ENCODE results near the gene IER3. TPM values are rescaled to one million over a fixed set of nuclear protein-coding genes. Genes with fewer than 3 reads are reported as not detected.

Gene IER3
- total RNA-seq, 2 donors from 2014 or later: 102 to 136 TPM

DNA sequence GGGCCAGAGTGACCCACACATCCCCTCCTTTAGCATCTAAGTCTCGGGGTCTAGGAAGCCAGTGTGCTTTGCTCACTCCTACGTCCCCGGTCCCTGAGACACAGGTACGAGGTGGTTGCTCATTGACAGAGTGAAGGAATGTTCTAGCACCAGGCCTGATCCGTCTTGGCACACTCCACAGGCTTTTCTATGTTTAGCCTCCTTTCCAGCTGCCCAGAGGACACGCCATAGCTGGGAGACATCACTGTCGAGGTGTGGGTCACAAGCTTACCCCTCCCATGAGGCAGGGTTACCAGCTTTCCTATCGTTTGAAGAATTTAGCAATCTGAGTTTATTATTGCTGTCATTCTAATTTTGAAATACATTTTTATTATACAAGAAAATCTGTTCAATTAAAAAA is 30.4 kb upstream of the IER3 start:
- H3K27me3 Mint-ChIP-seq (ENCODE audit: insufficient read depth): no peaks in the 10 kb centered on the region

GRCh38 chr6:30770592-30770991 is 26.2 kb upstream of the IER3 start:
- H3K27me3 ChIP-seq (ENCODE audit: control insufficient read depth, insufficient read depth, low read length, poor library complexity, severe bottlenecking): no peaks in the 10 kb centered on the region
- no peak overlapping the region for H3K4me3 Mint-ChIP-seq
- no peak overlapping the region for H3K27ac ChIP-seq (ENCODE audit: low read depth, low read length)
- peaks cover 35% of the 10 kb centered on the region for H3K4me1 Mint-ChIP-seq
- no peaks in the 10 kb centered on the region for H3K27me3 Mint-ChIP-seq (ENCODE audit: insufficient read depth)
- H3K4me3 ChIP-seq (ENCODE audit: low read length): no peak overlapping the region
- H3K27ac Mint-ChIP-seq: no peak overlapping the region
- DNase-seq: no peak
- no peaks in the 10 kb centered on the region for H3K9me3 Mint-ChIP-seq
- H3K36me3 Mint-ChIP-seq (ENCODE audit: low read depth): no peaks in the 10 kb centered on the region
- no peak overlapping the region for H3K9ac ChIP-seq (ENCODE audit: extremely low read depth, low read length, poor library complexity, severe bottlenecking)
- H3K9me3 ChIP-seq (ENCODE audit: control insufficient read depth, low read length): no peaks in the 10 kb centered on the region
- WGBS, 2 experiments (ENCODE audit: insufficient coverage in 1 of 2, insufficient read length in 1 of 2): 85 to 90% methylated on average over 2 to 3 of the region's 3 CpGs
- H3K36me3 ChIP-seq (ENCODE audit: control insufficient read depth, insufficient read depth, low read length): no peaks in the 10 kb centered on the region
- H3K4me1 ChIP-seq (ENCODE audit: control insufficient read depth, insufficient read depth, low read length): peaks cover 10% of the 10 kb centered on the region
- TF ChIP-seq CTCF (conservative IDR thresholded peaks at IDR 0.05): no peak

More for the DNA sequence above, 30.4 kb upstream of the IER3 start:
- H3K4me1 Mint-ChIP-seq: peaks cover 17% of the 10 kb centered on the region
- Histone ChIP-seq H3K27ac (ENCODE audit: low read depth, low read length) (no peak overlapping the region), H3K4me3 (ENCODE audit: low read length) (no peak overlapping the region), H3K9ac (ENCODE audit: extremely low read depth, low read length, poor library complexity, severe bottlenecking) (no peak overlapping the region), H3K27me3 (ENCODE audit: control insufficient read depth, insufficient read depth, low read length, poor library complexity, severe bottlenecking) (no peaks in the 10 kb centered on the region), H3K4me1 (ENCODE audit: control insufficient read depth, insufficient read depth, low read length) (peaks cover 3% of the 10 kb centered on the region), H3K36me3 (ENCODE audit: control insufficient read depth, insufficient read depth, low read length) (no peaks in the 10 kb centered on the region), H3K9me3 (ENCODE audit: control insufficient read depth, low read length) (no peaks in the 10 kb centered on the region)
- WGBS, 2 experiments (ENCODE audit: insufficient coverage in 1 of 2, insufficient read length in 1 of 2): 95 to 100% methylated on average over 2 to 8 of the region's 8 CpGs
- no peak for TF ChIP-seq CTCF (conservative IDR thresholded peaks at IDR 0.05)
- no peak overlapping the region for H3K4me3 Mint-ChIP-seq
- no peak overlapping the region for H3K27ac Mint-ChIP-seq
- H3K36me3 Mint-ChIP-seq (ENCODE audit: low read depth): no peaks in the 10 kb centered on the region
- DNase-seq: no peak
- peaks cover under 1% of the 10 kb centered on the region for H3K9me3 Mint-ChIP-seq

DNA sequence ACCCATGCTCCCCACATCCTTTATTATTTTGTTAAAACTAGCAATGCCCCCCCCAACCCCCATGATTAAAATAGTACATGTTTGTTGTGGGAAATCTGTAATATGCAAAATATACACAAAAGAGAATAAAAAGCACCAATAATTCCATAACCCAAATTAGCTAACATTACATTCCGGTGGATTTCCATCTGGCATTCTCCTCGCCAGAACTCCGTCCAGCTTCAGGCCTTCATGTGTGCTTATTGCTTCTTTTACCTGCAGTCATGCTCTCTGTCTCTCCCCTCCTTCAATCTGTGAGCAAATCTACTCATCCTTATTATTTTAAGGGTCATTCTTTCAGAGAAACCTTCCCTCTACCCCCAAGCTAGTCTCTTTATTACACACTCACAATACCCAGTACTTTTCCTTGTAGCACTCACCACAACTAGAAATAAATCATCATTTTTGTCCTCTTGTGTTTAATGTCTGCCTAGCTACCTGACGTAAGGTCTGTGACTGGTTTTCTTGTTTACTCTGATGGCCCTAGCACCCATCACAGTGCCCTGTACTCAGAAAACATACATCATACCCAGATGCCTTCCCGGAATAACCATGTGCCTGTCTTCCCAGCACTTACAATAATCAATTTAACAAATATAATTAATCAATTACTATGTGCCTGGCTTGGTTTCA is 25.6 kb upstream of the IER3 start:
- Histone ChIP-seq H3K36me3 (ENCODE audit: control insufficient read depth, insufficient read depth, low read length) (no peaks in the 10 kb centered on the region), H3K27me3 (ENCODE audit: control insufficient read depth, insufficient read depth, low read length, poor library complexity, severe bottlenecking) (no peaks in the 10 kb centered on the region), H3K27ac (ENCODE audit: low read depth, low read length) (no peak overlapping the region), H3K9ac (ENCODE audit: extremely low read depth, low read length, poor library complexity, severe bottlenecking) (no peak overlapping the region), H3K4me1 (ENCODE audit: control insufficient read depth, insufficient read depth, low read length) (peaks cover 10% of the 10 kb centered on the region), H3K4me3 (ENCODE audit: low read length) (no peak overlapping the region), H3K9me3 (ENCODE audit: control insufficient read depth, low read length) (no peaks in the 10 kb centered on the region)
- H3K9me3 Mint-ChIP-seq: peaks cover 2% of the 10 kb centered on the region
- 74 to 79% methylated on average over 4 to 5 of the region's 5 CpGs for WGBS, 2 experiments (ENCODE audit: insufficient coverage in 1 of 2, insufficient read length in 1 of 2)
- H3K4me3 Mint-ChIP-seq: peak overlapping the region; percentile 25
- TF ChIP-seq CTCF (conservative IDR thresholded peaks at IDR 0.05): no peak
- DNase-seq: no peak
- peaks cover 39% of the 10 kb centered on the region for H3K4me1 Mint-ChIP-seq
- no peaks in the 10 kb centered on the region for H3K36me3 Mint-ChIP-seq (ENCODE audit: low read depth)
- H3K27ac Mint-ChIP-seq: peak overlapping the region; percentile 96
- H3K27me3 Mint-ChIP-seq (ENCODE audit: insufficient read depth): no peaks in the 10 kb centered on the region

Measured in endodermal cell (in vitro differentiated cells).